ENCODE measurements around the gene PIK3C2G. TPM values are rescaled to one million over a fixed set of nuclear protein-coding genes. Genes with fewer than 3 reads are reported as not detected.

PIK3C2G gene
- total RNA-seq, 1 donor from 2014 or later, result 0.26 TPM

- Histone ChIP-seq H3K4me3 (ENCODE audit: low read depth, low read length) (no peak overlapping the region), H3K36me3 (ENCODE audit: control insufficient read depth, insufficient read depth, low read length) (no peaks in the 10 kb centered on the region), H3K27me3 (ENCODE audit: control insufficient read depth, insufficient read depth, low read length) (no peaks in the 10 kb centered on the region)
- no peak for TF ChIP-seq CTCF (IDR thresholded peaks at IDR 0.05; ENCODE audit: insufficient read depth, low read length, severe bottlenecking)
- FAIRE-seq, result no peak
- DNase-seq (ENCODE audit: low read depth), result no peak
Observed at GRCh38 chr12:18332173-18332572, 70.9 kb downstream of the PIK3C2G start.

- no peak for TF ChIP-seq CTCF (IDR thresholded peaks at IDR 0.05; ENCODE audit: insufficient read depth, low read length, severe bottlenecking)
- Histone ChIP-seq H3K4me3 (ENCODE audit: low read depth, low read length) (no peak overlapping the region), H3K27me3 (ENCODE audit: control insufficient read depth, insufficient read depth, low read length) (no peaks in the 10 kb centered on the region), H3K36me3 (ENCODE audit: control insufficient read depth, insufficient read depth, low read length) (no peaks in the 10 kb centered on the region)
- no peak for DNase-seq (ENCODE audit: low read depth)
- FAIRE-seq, result no peak
Observed at GRCh38 chr12:18339633-18340032, 78.3 kb downstream of the PIK3C2G start.

- Histone ChIP-seq H3K4me3 (ENCODE audit: low read depth, low read length) (no peak overlapping the region), H3K36me3 (ENCODE audit: control insufficient read depth, insufficient read depth, low read length) (no peaks in the 10 kb centered on the region), H3K27me3 (ENCODE audit: control insufficient read depth, insufficient read depth, low read length) (no peaks in the 10 kb centered on the region)
- no peak for DNase-seq (ENCODE audit: low read depth)
- no peak for TF ChIP-seq CTCF (IDR thresholded peaks at IDR 0.05; ENCODE audit: insufficient read depth, low read length, severe bottlenecking)
- no peak for FAIRE-seq
Observed at GRCh38 chr12:18340186-18340585, 78.9 kb downstream of the PIK3C2G start.

GRCh38 chr12:18340786-18341185 is 79.5 kb downstream of the PIK3C2G start:
- TF ChIP-seq CTCF (IDR thresholded peaks at IDR 0.05; ENCODE audit: insufficient read depth, low read length, severe bottlenecking), result no peak
- H3K4me3 ChIP-seq (ENCODE audit: low read depth, low read length), result no peak overlapping the region
- DNase-seq (ENCODE audit: low read depth) (no peak), FAIRE-seq (no peak)
- no peaks in the 10 kb centered on the region for H3K27me3 ChIP-seq (ENCODE audit: control insufficient read depth, insufficient read depth, low read length)
- no peaks in the 10 kb centered on the region for H3K36me3 ChIP-seq (ENCODE audit: control insufficient read depth, insufficient read depth, low read length)

- Histone ChIP-seq H3K36me3 (ENCODE audit: control insufficient read depth, insufficient read depth, low read length) (no peaks in the 10 kb centered on the region), H3K4me3 (ENCODE audit: low read depth, low read length) (no peak overlapping the region), H3K27me3 (ENCODE audit: control insufficient read depth, insufficient read depth, low read length) (no peaks in the 10 kb centered on the region)
- FAIRE-seq (no peak), DNase-seq (ENCODE audit: low read depth) (no peak)
- TF ChIP-seq CTCF (IDR thresholded peaks at IDR 0.05; ENCODE audit: insufficient read depth, low read length, severe bottlenecking), result no peak
Observed at GRCh38 chr12:18343708-18344107, 82.4 kb downstream of the PIK3C2G start.

- Histone ChIP-seq H3K4me3 (ENCODE audit: low read depth, low read length) (no peak overlapping the region), H3K27me3 (ENCODE audit: control insufficient read depth, insufficient read depth, low read length) (no peaks in the 10 kb centered on the region), H3K36me3 (ENCODE audit: control insufficient read depth, insufficient read depth, low read length) (no peaks in the 10 kb centered on the region)
- FAIRE-seq (no peak), DNase-seq (ENCODE audit: low read depth) (no peak)
- no peak for TF ChIP-seq CTCF (IDR thresholded peaks at IDR 0.05; ENCODE audit: insufficient read depth, low read length, severe bottlenecking)
Observed at GRCh38 chr12:18345021-18345735, 83.9 kb downstream of the PIK3C2G start.

All from bronchial epithelial cell (primary cell).